Left ventricle myocardium inferior (tissue), 1 donor: ENCODE data around the gene B9D1. TPM values are rescaled to one million over a fixed set of nuclear protein-coding genes. Genes with fewer than 3 reads are reported as not detected.

Experiments used
- DNase-seq: peaks from one replicate; pipeline ENCODE4 v3.0.0-alpha.2; 2020
- H3K27ac ChIP-seq: fragments of 200-600 bp; replicated peaks from 2 replicates; pipeline ENCODE4 v1.8.0; 2021
- H3K27me3 ChIP-seq: fragments of 200-600 bp; 2 replicates; pipeline ENCODE4 v1.8.0; 2021; ENCODE audit warnings: low read depth
- H3K36me3 ChIP-seq: fragments of 200-600 bp; 2 replicates; pipeline ENCODE4 v1.8.0; 2021
- H3K4me1 ChIP-seq: fragments of 200-600 bp; 2 replicates; pipeline ENCODE4 v1.8.0; 2021
- H3K4me3 ChIP-seq: fragments of 200-600 bp; 2 replicates; pipeline ENCODE4 v1.8.0; 2021; ENCODE audit warnings: mild to moderate bottlenecking, moderate library complexity
- H3K9me3 ChIP-seq: fragments of 200-600 bp; replicated peaks from 2 replicates; pipeline ENCODE4 v1.8.0; 2021
- intact Hi-C: fragments of 100-400 bp; cut with micrococcal nuclease; formaldehyde crosslinking; loops from one replicate; pipeline ENCODE4 v1.11.0; 2022
- total RNA-seq: library from RNA; stranded (reverse); fragmentation: NEBNext Ultra II Directional; extraction: Animal tissue kit (Norgen Biotek cat#: 25700); gene quantifications from one replicate; pipeline ENCODE4 v1.2.1, GENCODE V29; 2021
- TF ChIP-seq, protein P1 (sequence below): fragments of 200-600 bp; IDR thresholded peaks from 2 replicates; pipeline ENCODE4 v1.8.0; 2021; ENCODE audit warnings: antibody characterized with exemption, mild to moderate bottlenecking, borderline replicate concordance
- donor health status: DM: no; HTN: yes; CAD: no; lungs with severe emphysema.

B9D1 gene
- total RNA-seq, 1 donor from 2014 or later: 8.8 TPM

DNA sequence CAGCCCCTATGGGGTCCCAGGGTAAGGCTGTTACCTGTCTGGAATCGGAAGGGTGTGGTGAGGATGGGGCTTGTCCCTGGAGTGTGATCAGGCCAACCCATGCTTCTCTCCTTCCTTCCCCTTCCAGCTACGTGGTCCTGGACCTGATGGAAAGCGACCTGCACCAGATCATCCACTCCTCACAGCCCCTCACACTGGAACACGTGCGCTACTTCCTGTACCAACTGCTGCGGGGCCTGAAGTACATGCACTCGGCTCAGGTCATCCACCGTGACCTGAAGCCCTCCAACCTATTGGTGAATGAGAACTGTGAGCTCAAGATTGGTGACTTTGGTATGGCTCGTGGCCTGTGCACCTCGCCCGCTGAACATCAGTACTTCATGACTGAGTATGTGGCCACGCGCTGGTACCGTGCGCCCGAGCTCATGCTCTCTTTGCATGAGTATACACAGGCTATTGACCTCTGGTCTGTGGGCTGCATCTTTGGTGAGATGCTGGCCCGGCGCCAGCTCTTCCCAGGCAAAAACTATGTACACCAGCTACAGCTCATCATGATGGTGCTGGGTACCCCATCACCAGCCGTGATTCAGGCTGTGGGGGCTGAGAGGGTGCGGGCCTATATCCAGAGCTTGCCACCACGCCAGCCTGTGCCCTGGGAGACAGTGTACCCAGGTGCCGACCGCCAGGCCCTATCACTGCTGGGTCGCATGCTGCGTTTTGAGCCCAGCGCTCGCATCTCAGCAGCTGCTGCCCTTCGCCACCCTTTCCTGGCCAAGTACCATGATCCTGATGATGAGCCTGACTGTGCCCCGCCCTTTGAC lies 18.2 kb upstream of the B9D1 start:
- Histone ChIP-seq H3K27me3 (no peaks in the 10 kb centered on the region), H3K36me3 (peaks cover 47% of the 10 kb centered on the region), H3K9me3 (no peaks in the 10 kb centered on the region), H3K27ac (no peak overlapping the region), H3K4me1 (peaks cover 56% of the 10 kb centered on the region), H3K4me3 (no peak overlapping the region)
- TF ChIP-seq, protein P1, sequence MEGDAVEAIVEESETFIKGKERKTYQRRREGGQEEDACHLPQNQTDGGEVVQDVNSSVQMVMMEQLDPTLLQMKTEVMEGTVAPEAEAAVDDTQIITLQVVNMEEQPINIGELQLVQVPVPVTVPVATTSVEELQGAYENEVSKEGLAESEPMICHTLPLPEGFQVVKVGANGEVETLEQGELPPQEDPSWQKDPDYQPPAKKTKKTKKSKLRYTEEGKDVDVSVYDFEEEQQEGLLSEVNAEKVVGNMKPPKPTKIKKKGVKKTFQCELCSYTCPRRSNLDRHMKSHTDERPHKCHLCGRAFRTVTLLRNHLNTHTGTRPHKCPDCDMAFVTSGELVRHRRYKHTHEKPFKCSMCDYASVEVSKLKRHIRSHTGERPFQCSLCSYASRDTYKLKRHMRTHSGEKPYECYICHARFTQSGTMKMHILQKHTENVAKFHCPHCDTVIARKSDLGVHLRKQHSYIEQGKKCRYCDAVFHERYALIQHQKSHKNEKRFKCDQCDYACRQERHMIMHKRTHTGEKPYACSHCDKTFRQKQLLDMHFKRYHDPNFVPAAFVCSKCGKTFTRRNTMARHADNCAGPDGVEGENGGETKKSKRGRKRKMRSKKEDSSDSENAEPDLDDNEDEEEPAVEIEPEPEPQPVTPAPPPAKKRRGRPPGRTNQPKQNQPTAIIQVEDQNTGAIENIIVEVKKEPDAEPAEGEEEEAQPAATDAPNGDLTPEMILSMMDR: no peak
- no peak for DNase-seq
- intact Hi-C loops: no loop called here

- H3K9me3 ChIP-seq: no peaks in the 10 kb centered on the region
- H3K36me3 ChIP-seq: peaks cover 43% of the 10 kb centered on the region
- TF ChIP-seq, protein P1: no peak
- H3K27me3 ChIP-seq: no peaks in the 10 kb centered on the region
- H3K27ac ChIP-seq: peak overlapping the region; percentile 97
- intact Hi-C loops: no loop called here
- peak overlapping the region; percentile 92 for H3K4me3 ChIP-seq
- no peak for DNase-seq
- H3K4me1 ChIP-seq: peaks cover 44% of the 10 kb centered on the region
Measured at GRCh38 chr17:19379361-19380065, 17.0 kb upstream of the B9D1 start.

DNA sequence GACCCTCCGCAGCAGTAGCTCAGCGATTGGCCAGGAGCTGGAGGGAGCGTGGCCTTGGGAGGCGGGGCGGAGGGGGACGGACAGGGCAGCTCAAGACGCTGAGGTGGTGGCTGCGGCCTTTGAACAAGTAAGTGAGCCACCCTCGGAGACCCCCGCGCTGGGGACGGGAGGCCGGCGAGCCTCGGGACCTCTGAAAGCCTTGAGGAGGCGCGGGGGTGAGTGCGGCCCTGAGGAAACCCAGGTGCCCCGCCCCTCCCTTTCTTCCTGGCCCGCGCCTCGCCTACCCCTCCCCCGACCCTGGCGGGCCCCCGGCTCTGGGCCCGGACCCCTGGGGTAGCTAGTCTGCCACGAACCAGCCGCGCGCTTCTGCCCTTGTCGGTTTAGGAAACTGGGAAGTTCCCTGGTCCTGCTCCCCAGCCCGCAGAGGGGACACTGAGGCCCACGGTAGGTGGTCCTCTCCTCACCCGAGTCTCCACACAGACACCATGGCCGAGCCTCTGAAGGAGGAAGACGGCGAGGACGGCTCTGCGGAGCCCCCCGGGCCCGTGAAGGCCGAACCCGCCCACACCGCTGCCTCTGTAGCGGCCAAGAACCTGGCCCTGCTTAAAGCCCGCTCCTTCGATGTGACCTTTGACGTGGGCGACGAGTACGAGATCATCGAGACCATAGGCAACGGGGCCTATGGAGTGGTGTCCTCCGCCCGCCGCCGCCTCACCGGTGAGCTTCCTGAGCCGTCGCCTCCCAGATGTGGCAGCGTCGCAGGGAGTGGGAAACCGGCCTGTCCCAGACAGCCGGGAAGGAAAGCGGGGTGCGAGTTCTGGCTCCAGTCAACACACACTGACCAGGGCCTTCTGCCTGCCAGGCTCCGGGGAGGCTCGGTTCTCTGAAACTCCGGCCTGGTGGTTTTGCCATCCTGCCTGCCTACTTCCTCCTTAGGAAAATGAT lies 16.2 kb upstream of the B9D1 start, which contains the start of gene MAPK7:
TSS of gene MAPK7 (plus strand) at position 83 of the 945 bp plus-strand sequence. CDS start at position 486, 403 bp downstream.
- Histone ChIP-seq H3K27ac (peak within 1 kb of the TSS; percentile 97), H3K4me3 (peak within 1 kb of the TSS; percentile 92), H3K36me3 (peaks cover 37% of the 10 kb centered on the region), H3K4me1 (peaks cover 36% of the 10 kb centered on the region), H3K9me3 (no peaks in the 10 kb centered on the region), H3K27me3 (no peaks in the 10 kb centered on the region)
- intact Hi-C loops: no loop called here
- DNase-seq: no peak
- TF ChIP-seq, protein P1: no peak

DNA sequence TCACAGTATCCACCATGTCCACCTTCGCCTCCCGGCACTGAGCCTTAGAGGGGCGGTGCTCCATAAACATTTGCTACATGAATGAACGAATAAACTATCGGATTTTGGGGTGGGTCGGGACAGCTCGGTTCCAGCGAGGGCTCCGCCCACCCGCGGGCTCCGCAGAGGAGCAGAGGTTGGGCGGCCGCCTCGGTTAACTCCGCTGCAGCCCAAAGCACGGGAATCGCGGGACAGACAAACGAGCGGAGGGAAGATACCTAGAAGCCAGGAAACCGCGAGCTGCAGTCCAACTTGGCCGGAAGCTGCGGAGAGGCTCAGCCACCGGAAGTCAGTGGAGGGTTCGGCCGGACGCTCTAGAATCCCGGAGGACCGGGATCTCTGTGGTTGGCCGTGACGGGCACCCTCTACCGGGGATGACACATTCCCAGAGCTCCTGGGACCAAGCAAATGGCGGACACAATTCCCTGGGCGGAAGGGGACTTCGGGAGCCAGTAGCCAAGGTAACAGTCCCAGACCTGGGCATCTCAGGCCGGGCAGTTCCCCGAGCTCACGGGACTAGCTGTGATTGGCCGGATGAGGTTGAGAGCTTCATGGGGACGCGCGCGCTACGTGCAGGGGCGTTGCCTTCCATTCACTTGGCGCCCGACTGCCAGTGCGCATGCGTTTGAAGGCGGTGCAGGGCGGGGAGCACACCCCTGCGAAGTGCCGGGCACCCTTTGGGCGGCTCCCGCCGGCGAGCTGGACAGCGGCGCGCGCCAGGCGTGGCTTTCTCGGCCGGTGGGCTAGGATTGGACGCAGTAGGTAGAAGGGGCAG lies 15.3 kb upstream of the B9D1 start:
- peaks cover 28% of the 10 kb centered on the region for H3K4me1 ChIP-seq
- no peaks in the 10 kb centered on the region for H3K9me3 ChIP-seq
- peaks cover 28% of the 10 kb centered on the region for H3K36me3 ChIP-seq
- DNase-seq: peak; percentile 98
- peak overlapping the region; percentile 92 for H3K4me3 ChIP-seq
- TF ChIP-seq, protein P1: no peak
- H3K27ac ChIP-seq: peak overlapping the region; percentile 97
- intact Hi-C loops: no loop called here
- H3K27me3 ChIP-seq: no peaks in the 10 kb centered on the region
